ENCODE data around the gene KIFC1.

The KIFC1 gene

DNA sequence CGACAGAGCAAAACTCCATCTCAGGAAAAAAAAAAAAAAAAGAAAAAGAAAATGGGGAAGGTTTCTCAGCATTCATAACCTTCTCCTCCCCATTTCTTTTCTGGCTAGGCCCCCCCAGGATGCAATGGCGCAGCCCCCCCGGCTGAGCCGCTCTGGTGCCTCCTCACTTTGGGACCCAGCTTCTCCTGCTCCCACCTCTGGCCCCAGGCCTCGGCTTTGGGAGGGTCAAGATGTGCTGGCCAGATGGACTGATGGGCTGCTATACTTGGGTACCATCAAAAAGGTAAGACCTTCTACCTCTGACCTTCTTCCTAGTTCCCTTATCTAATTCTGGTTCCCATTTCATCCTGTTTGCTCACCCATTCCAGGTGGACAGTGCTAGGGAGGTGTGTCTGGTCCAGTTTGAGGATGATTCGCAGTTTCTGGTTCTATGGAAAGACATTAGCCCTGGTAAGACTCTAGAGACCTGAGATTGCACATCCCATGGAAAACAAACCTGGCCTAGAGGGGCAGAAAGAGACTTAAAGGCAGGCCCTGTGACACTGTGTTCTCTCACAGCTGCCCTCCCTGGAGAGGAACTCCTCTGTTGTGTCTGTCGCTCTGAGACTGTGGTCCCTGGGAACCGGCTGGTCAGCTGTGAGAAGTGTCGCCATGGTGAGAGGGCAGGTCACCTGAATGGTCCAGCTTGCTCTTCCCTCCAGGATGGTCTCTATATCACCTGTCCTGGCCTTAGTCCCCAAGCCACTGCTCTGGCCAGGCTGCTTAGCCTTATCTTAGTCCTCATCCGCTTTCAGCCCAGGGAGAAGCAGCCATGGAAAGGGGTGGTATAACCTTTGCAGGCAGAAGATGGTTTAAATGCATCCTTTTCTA lies 20.8 kb downstream of the KIFC1 start:
- DNase-seq: no peak

GRCh38 chr6:33413241-33414120 lies 21.9 kb downstream of the KIFC1 start:
- DNase-seq: no peak

DNA sequence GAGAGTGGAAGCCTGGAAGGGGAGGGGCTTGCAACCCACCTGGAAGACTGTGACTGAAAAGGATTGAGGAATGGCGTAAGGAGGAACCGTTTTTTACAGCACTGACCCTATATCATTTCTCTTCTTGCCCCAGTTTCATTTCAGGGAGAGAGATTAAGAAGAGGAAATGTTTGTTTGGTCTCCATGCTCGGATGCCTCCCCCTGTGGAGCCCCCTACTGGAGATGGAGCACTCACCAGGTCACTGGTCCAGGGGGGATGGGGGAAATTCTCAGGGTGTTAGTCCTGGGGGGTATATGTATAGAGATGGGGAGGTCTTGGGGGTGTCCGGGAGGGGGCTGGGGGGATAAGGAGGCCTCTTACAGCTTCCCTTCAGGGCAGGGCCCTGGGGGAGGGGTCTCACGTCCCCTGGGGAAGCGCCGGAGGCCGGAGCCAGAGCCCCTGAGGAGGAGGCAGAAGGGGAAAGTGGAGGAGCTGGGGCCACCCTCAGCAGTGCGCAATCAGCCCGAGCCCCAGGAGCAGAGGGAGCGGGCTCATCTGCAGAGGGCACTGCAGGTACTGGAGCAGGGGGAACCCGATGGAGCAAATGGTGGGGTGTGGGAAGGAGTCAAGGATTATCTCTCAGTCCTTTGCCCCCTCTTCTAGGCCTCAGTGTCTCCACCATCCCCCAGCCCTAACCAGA lies 23.1 kb downstream of the KIFC1 start:
- no peak for DNase-seq

- DNase-seq: no peak
Measured at GRCh38 chr6:33415831-33416230, 24.2 kb downstream of the KIFC1 start.

- DNase-seq: no peak
Measured at GRCh38 chr6:33416386-33417127, 24.9 kb downstream of the KIFC1 start.

- DNase-seq: peak; percentile 32
Measured at GRCh38 chr6:33417128-33417902, 25.7 kb downstream of the KIFC1 start.

- DNase-seq: peak; percentile 99
Measured at GRCh38 chr6:33417903-33418689, 26.5 kb downstream of the KIFC1 start, which contains the start of gene CUTA. Gene CUTA (minus strand): TSS chr6:33418107. CDS start chr6:33418000, 107 bp downstream.

- peak; percentile 29 for DNase-seq
Measured at GRCh38 chr6:33418690-33419291, 27.2 kb downstream of the KIFC1 start.

DNA sequence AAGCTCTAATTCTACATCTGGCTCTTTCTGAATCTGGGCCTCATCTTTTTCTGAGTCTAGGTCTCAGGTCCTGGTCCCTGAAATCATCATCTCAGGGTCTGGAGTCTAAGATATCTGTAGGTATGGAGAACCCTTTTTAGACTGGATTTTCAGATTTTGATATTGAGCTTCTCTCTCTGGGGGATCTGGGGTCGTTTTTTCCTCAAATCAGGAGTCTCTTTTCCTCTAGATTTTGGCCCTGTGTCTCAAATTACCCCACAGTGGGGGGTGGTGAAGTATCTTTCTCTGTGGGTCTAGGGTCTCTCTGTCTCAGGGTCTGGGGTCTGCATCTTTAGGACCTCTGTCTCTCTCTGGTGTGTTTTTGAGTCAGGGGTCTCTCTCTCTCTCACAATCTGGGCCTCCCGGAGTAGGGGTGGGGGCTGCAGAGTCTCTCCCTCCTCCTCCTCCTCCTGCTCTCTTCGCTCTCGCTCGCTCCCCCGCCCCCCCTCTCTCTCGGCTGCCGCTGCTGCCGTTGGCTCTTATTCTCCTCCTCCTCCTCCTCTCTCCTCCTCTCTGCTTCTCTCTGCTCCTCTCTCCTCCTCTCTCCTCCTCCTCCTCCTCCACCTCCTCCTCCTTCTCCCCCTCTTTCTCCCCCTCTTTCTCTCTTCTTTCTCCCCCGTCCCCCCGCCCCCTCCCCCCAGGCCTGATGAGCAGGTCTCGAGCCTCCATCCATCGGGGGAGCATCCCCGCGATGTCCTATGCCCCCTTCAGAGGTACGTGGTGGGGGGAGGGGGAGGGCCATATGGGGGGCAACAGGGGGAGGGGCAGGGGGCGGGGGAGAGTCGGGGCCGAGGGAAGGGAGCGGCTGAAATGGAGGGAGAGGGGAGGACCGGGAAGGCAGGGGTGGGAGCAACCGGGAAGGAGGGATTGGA lies 28.2 kb downstream of the KIFC1 start, which contains the start of gene SYNGAP1:
SYNGAP1 (plus strand) TSS at position 486 of the 911 bp plus-strand sequence; CDS start at position 686, 200 bp downstream.
- DNase-seq: peak; percentile 71

DNA sequence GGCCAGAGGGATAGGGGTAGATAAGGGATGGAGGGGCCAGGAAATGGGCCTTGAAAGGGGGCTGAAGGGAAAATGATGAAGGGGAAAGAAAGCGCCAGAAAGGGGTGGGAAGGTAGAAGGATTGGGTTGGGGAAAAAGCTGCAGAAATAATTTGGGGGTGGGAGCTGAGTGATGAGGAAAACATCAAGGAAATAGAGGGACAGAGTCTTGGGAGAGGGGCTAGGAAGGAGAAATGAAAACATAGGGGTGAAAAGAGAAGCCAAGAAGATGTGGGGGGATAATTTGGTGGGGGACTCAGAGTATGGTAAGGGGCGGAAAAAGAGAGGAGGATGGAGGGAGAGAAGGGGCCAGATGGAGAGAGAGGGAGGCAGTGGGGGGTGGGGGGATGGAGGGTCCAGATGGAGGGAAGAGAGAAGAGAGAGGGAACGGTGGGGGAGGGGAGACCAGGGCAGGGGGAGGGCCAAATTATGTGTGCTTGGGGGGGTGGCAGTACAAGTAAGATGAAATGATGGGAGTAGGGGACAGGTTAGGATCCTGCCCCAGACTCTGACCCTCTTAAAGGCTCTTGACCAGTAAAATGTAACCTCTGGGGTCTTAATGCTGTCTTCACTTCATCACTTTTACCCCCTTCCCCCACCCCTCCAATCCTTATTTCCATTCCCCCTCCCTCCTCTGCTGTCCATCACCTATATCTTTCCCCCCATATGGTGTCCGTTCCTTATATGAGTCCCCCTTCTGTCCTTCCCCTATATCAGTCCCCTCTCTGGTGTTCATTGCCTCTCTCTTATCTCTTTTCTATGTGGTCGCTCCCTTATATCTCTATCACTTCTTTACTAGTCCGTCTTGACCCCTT lies 29.1 kb downstream of the KIFC1 start:
- no peak for DNase-seq

DNA sequence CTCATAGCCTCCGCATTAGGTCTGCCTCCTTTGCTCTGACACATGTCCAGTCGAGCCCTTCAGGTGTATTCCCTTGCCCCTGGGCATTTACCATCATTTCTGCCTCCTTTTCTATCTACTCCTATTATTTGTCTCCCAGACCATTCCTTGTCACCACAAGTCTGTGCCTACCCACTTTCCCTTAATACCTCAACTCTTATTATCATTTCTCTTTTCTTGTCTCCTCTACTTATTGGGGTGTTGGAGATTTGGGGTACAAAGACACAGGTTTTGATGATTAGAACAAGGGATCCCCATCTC lies 29.7 kb downstream of the KIFC1 start:
- no peak for DNase-seq

DNA sequence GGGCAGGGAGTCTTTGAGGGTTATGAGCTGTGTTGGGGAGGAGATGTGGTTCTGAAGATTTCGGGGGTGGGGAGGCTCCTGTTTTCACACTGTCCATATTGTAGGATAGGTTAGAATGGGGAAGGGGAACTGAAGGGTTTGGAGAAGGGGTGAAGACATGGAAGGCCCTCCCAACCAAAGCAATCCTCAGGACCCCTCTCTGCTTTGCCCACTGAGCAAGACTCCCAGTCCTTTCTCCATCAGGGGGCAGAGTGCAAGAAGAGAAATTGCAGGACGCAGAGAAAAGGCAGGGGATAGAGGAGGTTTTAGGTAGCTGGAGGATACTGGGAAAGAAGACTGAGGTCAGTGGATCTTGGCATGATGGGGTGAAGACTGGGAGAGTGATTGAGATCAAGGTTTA lies 32.2 kb downstream of the KIFC1 start:
- no peak for DNase-seq

- no peak for DNase-seq
Measured at GRCh38 chr6:33424855-33425667, 33.4 kb downstream of the KIFC1 start.

GRCh38 chr6:33425668-33426577 lies 34.3 kb downstream of the KIFC1 start:
- peak; percentile 91 for DNase-seq

- peak; percentile 31 for DNase-seq
Measured at GRCh38 chr6:33426590-33427511, 35.2 kb downstream of the KIFC1 start.

Measured in CD4-positive, alpha-beta T cell treated with Interleukin-6 for 4 hours (primary cell).